SK-N-SH treated with all-trans-retinoic acid at 6 μM for 48 hours (cell line): ENCODE measurements around the gene C1RL.

Experiments
- BACH2 ChIP-seq: fragments of 250-450 bp; sonication (Bioruptor Pico); IDR thresholded peaks from 2 replicates; pipeline ENCODE4 v1.9.0; 2021; ENCODE audit warnings: mild to moderate bottlenecking, borderline replicate concordance
- GLIS3 ChIP-seq: fragments of 250-450 bp; sonication (Bioruptor Pico); IDR thresholded peaks from 2 replicates; pipeline ENCODE4 v1.5.0; 2020; ENCODE audit warnings: mild to moderate bottlenecking, moderate library complexity
- SNAI2 ChIP-seq: fragments of 250-450 bp; sonication (Bioruptor Pico); IDR thresholded peaks from 2 replicates; pipeline ENCODE4 v1.5.0; 2020; ENCODE audit warnings: mild to moderate bottlenecking, moderate library complexity
- TOX ChIP-seq: fragments of 250-450 bp; sonication (Bioruptor Pico); IDR thresholded peaks from 2 replicates; pipeline ENCODE4 v1.8.0; 2021; ENCODE audit warnings: mild to moderate bottlenecking, moderate library complexity, borderline replicate concordance
- ZC3H10 ChIP-seq: fragments of 250-450 bp; sonication (Bioruptor Pico); IDR thresholded peaks from 2 replicates; pipeline ENCODE4 v1.5.1; 2021; ENCODE audit warnings: mild to moderate bottlenecking, moderate library complexity
- ZFP30 ChIP-seq: fragments of 450-650 bp; formaldehyde crosslinking; IDR thresholded peaks from 2 replicates; pipeline ENCODE4 v1.5.0; 2022; ENCODE audit warnings: mild to moderate bottlenecking, moderate library complexity
- TF ChIP-seq, protein P1 (sequence below): fragments of 250-450 bp; sonication (Bioruptor Pico); IDR thresholded peaks from 2 replicates; pipeline ENCODE4 v1.5.1; 2020; ENCODE audit warnings: low read depth, mild to moderate bottlenecking, moderate library complexity

DNA sequence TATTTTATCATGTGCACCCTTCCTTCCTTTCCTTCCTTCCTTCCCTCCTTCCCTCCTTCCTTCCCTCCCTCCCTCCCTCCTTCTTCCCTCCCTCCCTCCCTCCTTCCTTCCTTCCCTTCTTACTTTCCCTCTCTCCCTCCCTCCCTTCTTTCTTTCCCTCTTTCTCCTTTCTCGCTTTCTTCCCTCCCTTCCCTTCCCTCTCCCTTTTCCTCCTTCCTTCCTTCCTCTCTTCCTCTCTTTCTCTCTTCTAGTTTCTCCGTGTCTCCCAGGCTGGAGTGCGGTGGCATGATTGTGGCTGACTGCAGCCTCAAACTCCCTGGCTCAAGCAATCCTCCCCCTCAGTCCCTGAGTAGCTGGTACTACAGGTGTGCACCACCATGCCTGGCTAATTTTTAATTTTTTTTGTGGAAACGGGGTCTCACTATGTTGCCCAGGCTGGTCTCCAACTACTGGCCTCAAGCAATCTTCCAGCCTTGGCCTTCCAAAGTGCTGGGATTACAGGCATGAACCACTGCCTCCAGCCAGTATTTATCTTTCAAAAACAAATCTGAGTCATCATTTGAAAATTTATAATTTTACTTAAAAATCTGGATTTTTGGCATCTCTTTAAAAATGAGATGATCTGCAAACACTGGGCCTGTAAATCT lies 7.8 kb downstream of the C1RL start:
- TF ChIP-seq BACH2 (CRISPR knock-in tag) (no peak), TOX (CRISPR knock-in tag) (no peak), SNAI2 (CRISPR knock-in tag) (no peak), ZFP30 (no peak), ZC3H10 (CRISPR knock-in tag) (no peak), GLIS3 (CRISPR knock-in tag) (no peak)
- TF ChIP-seq, protein P1, sequence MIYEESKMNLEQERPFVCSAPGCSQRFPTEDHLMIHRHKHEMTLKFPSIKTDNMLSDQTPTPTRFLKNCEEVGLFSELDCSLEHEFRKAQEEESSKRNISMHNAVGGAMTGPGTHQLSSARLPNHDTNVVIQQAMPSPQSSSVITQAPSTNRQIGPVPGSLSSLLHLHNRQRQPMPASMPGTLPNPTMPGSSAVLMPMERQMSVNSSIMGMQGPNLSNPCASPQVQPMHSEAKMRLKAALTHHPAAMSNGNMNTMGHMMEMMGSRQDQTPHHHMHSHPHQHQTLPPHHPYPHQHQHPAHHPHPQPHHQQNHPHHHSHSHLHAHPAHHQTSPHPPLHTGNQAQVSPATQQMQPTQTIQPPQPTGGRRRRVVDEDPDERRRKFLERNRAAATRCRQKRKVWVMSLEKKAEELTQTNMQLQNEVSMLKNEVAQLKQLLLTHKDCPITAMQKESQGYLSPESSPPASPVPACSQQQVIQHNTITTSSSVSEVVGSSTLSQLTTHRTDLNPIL = no peak
